Measurements from ENCODE around the gene TASOR.

TASOR gene

DNA sequence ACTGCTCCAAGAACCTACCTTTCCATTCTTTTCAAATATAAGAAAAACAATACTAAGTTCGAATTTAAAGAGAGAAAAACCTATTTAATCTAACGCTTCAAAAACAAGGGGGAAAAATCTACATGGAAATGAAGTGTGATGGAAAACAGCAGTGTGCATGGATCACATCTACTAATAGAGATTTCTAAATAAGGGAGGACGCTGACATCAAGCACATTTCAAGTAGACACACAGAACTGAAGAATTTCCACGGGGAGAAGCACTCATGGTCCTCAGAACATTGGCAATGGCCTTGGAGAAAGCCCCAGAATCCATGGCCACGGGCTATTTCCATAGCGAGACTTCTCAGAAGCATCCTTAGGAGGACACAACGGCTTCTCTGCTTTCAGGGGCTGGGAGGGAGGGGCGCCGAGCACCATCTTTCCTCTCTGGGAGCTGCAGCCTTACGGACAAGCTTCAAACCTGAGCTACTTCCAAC is 1.0 kb downstream of the TASOR start:
- DNase-seq, result no peak

DNA sequence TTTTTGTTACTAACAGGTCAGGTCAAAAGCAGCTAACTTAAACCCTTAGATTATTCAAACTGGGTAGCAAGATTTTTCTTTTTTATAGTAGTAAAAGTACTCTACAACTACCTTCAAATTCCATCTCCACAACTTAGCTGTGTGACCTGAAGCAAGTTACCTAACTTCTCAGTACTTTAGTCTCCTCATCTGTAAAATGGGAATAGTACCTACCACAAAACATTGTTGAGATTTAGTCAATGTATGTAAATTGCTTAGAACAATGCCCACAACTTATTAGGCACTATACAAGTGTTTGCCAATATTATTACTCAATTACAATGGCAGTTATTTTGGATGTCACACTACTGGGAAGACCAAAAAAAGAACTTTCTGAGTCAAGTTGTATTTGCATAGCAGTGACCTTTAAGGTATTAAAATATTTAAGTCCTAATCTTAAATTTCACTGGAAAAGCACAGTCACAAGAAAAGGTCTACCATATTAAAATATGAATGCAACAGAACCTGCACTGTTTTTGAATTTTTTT is 2.9 kb downstream of the TASOR start:
- DNase-seq, result no peak

DNA sequence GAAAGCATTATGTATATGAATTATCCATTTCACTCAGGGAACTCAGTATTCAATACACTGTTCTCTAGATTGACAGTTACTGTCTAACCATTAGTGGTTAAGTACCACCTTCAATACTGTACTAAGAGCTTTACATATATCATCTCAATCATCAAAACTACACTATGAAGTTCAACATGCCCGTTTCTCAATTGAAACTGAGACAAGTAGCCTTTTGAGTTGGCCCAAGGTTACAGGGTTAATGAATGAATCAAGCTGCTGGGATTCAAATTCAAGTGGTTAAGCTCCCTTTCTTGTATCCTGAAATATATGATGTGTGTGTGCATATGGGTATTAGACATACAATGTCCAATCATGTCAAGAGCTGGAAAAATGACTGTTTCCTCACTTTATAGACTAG is 5.8 kb downstream of the TASOR start:
- DNase-seq, result no peak

DNA sequence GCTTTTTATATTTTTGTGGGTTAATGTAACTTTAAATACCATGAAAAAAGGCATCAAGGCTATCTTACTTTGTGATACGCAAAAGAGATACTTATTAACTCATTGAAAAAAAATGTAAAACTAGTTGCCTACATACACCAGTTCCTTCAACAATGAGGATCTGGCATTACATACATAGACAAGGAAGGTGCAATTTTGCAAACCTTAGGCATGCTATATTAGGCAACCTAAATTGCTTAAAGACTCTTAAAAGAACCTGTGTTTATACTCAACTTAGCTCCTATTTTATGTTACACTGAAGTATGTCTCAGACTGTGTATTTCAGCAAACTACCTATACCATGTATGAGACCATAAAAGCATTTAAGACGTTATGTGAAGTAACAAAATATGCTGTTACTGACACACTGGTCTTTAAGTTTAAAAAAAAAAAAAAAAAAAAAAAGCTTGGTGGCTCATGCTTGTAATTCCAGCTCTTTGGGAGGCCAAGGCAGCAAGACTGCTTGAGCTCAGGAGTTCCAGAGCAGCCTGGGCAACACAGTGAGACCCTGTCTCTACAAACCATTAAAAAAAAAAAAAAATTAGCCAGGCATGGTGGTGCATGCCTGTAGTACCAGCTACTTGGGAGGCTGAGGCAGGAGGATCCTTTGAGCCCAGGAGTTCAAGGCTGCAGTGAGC is 9.1 kb downstream of the TASOR start:
- no peak for DNase-seq

DNA sequence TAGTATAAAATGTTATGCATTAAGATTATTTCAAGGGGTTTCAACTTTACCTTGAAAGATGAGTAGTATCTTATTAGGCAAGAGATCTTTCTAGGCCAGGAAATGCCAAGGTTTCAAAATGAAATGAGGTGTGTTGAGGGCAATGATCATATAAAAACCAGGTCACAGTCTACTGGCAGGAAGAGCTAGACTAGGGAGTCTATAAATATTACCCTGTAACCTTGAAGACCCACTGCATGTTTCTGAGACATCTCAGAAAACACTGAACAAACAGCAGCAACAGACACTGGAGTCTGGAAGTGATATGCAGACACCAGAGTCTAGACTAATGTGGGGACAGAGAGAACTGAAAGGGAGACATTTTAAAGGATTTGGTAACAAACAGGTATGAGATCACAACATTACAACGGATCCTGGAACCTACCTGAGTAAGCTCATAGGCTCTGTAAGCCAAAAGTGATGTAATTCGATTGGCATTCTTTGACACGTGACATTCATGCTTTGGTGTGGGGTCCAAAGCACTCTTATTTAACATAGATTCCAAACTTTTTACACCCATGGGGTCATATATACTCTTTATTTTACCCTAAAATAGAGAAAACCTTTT is 15.0 kb downstream of the TASOR start:
- no peak for DNase-seq

DNA sequence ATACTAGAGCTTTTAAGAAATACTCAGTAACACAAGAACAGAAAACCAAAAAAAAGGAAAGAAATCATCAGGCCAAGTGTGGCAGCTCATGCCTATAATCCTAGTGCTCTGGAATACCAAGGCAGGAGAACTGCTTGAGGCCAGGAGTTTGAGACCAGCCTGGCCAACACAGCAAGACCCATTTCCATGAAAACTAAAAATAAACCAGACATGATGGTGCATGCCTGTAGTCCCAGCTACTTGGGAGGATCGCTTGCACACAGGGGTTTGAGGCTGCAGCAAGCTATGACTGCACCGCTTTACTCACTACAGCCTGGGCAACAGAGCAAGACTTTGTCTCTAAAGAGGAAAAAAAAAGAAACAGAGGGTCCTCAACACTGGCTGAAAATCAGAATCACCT is 18.2 kb downstream of the TASOR start:
- no peak for DNase-seq

DNA sequence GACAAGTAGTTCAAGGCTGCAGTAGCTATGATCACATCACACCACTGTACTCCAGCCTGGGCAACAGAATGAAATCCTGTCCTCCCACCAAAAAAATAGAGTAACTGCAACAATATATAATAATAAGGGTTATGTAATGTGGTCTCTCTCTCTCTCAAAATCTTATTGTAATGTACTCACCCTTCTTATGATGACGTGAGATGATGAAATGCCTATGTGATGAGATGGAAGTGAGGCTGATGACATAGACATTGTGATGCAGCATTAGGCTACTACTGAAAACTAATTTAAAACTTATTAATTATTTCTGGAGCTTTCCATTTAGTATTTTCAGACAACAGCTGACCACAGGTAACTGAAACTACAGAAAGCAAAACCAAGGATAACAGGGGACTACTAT is 27.4 kb downstream of the TASOR start:
- DNase-seq, result no peak

DNA sequence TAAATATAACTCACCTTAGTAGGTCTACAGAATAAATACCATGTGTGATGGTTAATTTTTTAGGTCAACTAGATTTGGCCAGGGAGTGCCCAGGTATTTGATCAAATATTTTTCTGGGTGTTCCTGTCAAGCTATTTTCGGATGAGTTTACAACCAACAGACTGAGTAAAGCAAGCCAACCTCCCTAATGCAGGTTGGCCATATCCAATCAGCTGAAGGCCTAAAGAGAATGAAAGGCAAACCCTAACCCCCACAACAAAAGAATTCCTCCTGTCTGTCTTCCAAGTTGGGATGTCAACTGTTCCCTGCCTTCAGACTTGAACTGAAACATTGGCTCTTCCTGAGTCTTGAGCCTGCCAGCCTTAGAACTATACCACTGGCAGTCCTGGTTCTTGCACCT is 28.6 kb downstream of the TASOR start:
- no peak for DNase-seq

DNA sequence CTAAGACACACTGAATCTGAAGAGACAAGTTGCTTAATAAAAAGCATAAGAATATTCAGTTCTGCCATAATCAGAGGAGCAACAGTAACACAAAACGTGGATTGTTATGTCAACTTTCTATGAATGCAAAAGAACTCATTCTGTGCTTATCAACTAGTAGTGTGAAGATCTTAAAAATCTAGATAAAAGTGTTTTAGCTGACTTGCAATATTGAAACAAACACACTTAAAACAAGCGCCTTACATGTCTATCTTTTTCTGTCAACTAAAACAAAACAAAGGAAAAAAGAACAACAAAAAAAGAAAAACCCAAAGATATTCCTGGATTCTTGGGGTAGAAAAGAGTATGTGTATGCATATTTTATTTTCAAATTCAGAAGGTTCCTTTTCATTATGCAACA is 37.7 kb downstream of the TASOR start:
- DNase-seq, result no peak

DNA sequence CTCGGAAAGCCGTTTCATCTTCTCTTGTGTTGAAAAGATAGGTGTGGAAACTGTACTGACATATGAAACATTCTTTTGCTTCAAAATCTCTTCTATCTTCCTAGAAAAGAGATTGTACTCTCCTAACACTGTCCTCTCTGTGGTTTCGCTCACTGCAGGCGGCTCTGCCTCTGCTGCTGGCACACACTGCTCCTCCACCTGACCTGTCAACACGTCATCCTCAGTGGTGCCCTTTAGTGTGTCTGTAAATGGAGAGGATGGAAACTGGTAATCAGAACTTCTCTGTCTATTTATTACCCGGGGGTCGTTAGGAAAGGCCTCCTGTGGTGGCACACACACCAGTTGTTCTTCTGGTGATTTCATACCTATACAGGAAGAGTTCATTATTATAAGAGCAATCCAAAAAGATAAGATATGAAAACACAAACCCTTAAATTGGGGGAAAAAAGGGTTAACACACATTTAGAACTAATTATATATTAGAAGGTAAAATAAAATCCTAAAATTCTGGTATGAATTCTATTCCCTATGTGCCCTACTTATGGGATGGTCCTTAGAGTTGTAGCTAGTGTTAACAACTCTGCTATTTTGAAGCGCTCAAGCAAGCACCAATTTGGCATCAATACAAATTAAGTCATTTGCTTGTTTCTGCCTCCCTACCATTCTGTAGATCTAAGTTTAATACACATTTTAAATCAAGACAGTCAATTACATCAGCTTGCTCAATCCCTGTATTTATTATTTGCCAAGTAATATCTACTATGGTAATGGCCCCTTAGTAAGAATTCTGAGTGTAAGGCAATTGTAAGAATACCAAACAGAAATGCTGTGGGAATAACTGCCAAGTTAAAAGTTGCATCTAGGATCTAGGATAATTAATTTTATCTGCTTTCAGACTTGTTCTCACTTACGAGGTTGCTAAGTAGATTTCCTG is 49.2 kb downstream of the TASOR start:
- DNase-seq, result no peak

Measured in stimulated activated naive CD4-positive, alpha-beta T cell (primary cell).